CD14-positive monocyte (primary cell): Measurements from ENCODE around the gene PMS2. TPM values are rescaled to one million over a fixed set of nuclear protein-coding genes. Genes with fewer than 3 reads are reported as not detected.

ENCODE experiments used
- DNase-seq, 3 donors: peaks; one replicate each; pipeline ENCODE4 v3.0.0-alpha.2; 2011 to 2022
- H2AFZ ChIP-seq: 2 replicates; pipeline ENCODE4 v1.6.0; 2012; ENCODE audit warnings: mild to moderate bottlenecking, low read depth, low read length, inconsistent platforms; ENCODE audit not compliant: insufficient read depth, poor library complexity, severe bottlenecking
- H3K27ac ChIP-seq, 2 donors: 1 replicate in 1 of 2; 2 replicates in 1 of 2; pipeline ENCODE4 v1.5.1; 2012 to 2013; ENCODE audit warnings: low read length in 2 of 2, control low read depth in 1 of 2, inconsistent platforms in 1 of 2, low read depth in 1 of 2, mild to moderate bottlenecking in 1 of 2
- H3K27me3 ChIP-seq, 2 donors: one replicate each; pipeline versions ENCODE4 v1.6.0 to v1.6.1; 2011 to 2013; ENCODE audit warnings: low read length in 2 of 2; ENCODE audit not compliant: control insufficient read depth in 2 of 2, insufficient read depth in 2 of 2
- H3K36me3 ChIP-seq, 2 donors: replicated peaks in 1 of 2; 1 replicate in 1 of 2; 2 replicates in 1 of 2; pipeline versions ENCODE4 v1.5.1 to v1.6.1; 2012 to 2013; ENCODE audit warnings: low read length in 2 of 2, control low read depth in 1 of 2, inconsistent platforms in 1 of 2, mild to moderate bottlenecking in 1 of 2; ENCODE audit not compliant: insufficient read depth in 2 of 2, control insufficient read depth in 1 of 2
- H3K4me1 ChIP-seq, 2 donors: 1 replicate in 1 of 2; 2 replicates in 1 of 2; pipeline versions ENCODE4 v1.5.1 to v1.6.1; 2012 to 2013; ENCODE audit warnings: low read length in 2 of 2, control low read depth in 1 of 2, inconsistent platforms in 1 of 2, mild to moderate bottlenecking in 1 of 2, moderate library complexity in 1 of 2; ENCODE audit not compliant: insufficient read depth in 2 of 2, control insufficient read depth in 1 of 2
- H3K4me2 ChIP-seq: replicated peaks from 2 replicates; pipeline ENCODE3; 2012; ENCODE audit warnings: low read length, moderate library complexity, mild to moderate bottlenecking; ENCODE audit not compliant: poor library complexity, severe bottlenecking; ENCODE audit errors: extremely low read depth
- H3K4me3 ChIP-seq, 3 experiments: fragments of 200-600 bp in 1 of 3; sonication (generic) in 1 of 3; replicated peaks in 1 of 3; 1 replicate in 2 of 3; 2 replicates in 1 of 3; pipeline ENCODE4 v1.5.1; 2011 to 2013; ENCODE audit warnings: low read length in 3 of 3, mild to moderate bottlenecking in 3 of 3, control low read depth in 2 of 3, low read depth in 2 of 3, inconsistent platforms in 1 of 3, moderate library complexity in 1 of 3
- H3K79me2 ChIP-seq: 2 replicates; pipeline ENCODE4 v1.6.0; 2012; ENCODE audit warnings: mild to moderate bottlenecking, control low read depth, inconsistent platforms, low read length, moderate library complexity; ENCODE audit not compliant: insufficient read depth
- H3K9ac ChIP-seq: 2 replicates; pipeline ENCODE4 v1.6.0; 2017; ENCODE audit warnings: low read length, mild to moderate bottlenecking; ENCODE audit not compliant: insufficient read depth, poor library complexity, severe bottlenecking
- H3K9me3 ChIP-seq, 2 donors: replicated peaks in 1 of 2; 1 replicate in 1 of 2; 2 replicates in 1 of 2; pipeline versions ENCODE4 v1.5.1 to v1.6.1; 2012 to 2013; ENCODE audit warnings: low read length in 2 of 2, control low read depth in 1 of 2; ENCODE audit not compliant: control insufficient read depth in 1 of 2, insufficient read depth in 1 of 2
- H4K20me1 ChIP-seq: 2 replicates; pipeline ENCODE4 v1.6.0; 2012; ENCODE audit warnings: mild to moderate bottlenecking, low read length, control low read depth, moderate library complexity; ENCODE audit not compliant: insufficient read depth
- H3K27ac Mint-ChIP-seq, 7 donors: one replicate each; pipeline ENCODE4 v1.8.0; 2020; ENCODE audit warnings: mild to moderate bottlenecking in 7 of 7, mixed read lengths in 7 of 7, moderate library complexity in 6 of 7, inconsistent platforms in 2 of 7
- H3K27me3 Mint-ChIP-seq, 3 donors: one replicate each; pipeline ENCODE4 v1.8.0; 2021 to 2022; ENCODE audit warnings: low read depth in 3 of 3, mild to moderate bottlenecking in 3 of 3, mixed read lengths in 3 of 3, moderate library complexity in 3 of 3, inconsistent platforms in 1 of 3
- H3K36me3 Mint-ChIP-seq, 2 donors: one replicate each; pipeline ENCODE4 v1.8.0; 2020; ENCODE audit warnings: mixed read lengths in 2 of 2, inconsistent platforms in 1 of 2, mild to moderate bottlenecking in 1 of 2
- H3K4me1 Mint-ChIP-seq: one replicate; pipeline ENCODE4 v1.8.0; 2020; ENCODE audit warnings: mild to moderate bottlenecking, mixed read lengths
- H3K4me3 Mint-ChIP-seq, 2 donors: one replicate each; pipeline ENCODE4 v1.8.0; 2020; ENCODE audit warnings: mild to moderate bottlenecking in 2 of 2, mixed read lengths in 2 of 2, moderate library complexity in 1 of 2
- H3K9me3 Mint-ChIP-seq, 7 donors: one replicate each; pipeline ENCODE4 v1.8.0; 2020 to 2022; ENCODE audit warnings: mixed read lengths in 7 of 7, mild to moderate bottlenecking in 6 of 7, moderate library complexity in 6 of 7, inconsistent platforms in 2 of 7
- WGBS: methylation state at CpG from one replicate; pipeline ENCODE4 v1.1.5; 2013; ENCODE audit warnings: missing lambda C conversion rate; ENCODE audit not compliant: insufficient coverage; 5-methylcytosine and 5-hydroxymethylcytosine counted together
- intact Hi-C, 2 donors: fragments of 100-400 bp; cut with micrococcal nuclease; formaldehyde crosslinking; loops; one replicate each; pipeline versions ENCODE4 v1.15.0 to v1.15.1; 2023
- polyA plus RNA-seq, 3 donors: library from polyadenylated mRNA; depleted of rRNA in 1 of 3; unstranded in 2 of 3; stranded (reverse) in 1 of 3; fragments of 300-500 nt in 2 of 3; fragments of >200 nt in 1 of 3; fragmentation: Illumina TruSeq in 2 of 3; gene quantifications; 1 replicate in 2 of 3; 2 replicates in 1 of 3; pipeline ENCODE4 v1.2.3, GENCODE V29; 2012 to 2021
- TF ChIP-seq, protein P1 (sequence below): fragments of 200-600 bp; IDR thresholded peaks from one replicate; pipeline ENCODE4 v1.8.0; 2022; ENCODE audit warnings: antibody characterized with exemption, mild to moderate bottlenecking

Gene PMS2
- polyA plus RNA-seq, 3 donors: 3.8 to 5.1 (median 4.8) TPM

DNA sequence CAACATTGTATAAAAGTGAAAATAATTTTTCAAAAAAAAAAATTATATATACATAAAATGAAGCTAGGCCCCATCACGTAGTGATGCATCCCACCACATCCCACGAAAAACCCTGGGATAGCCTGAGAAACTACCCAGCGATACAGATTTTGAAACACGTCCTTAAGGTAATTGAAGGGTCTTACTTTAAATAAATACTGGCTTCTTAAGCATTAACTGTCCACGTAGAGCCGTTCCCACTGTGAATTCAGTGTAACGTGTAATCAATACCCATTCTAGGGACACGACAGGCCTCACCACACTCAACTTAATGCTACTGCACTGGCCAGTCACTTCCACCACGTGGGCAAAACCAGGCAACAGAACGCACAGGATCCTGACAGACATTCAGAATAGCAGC lies 26.3 kb upstream of the PMS2 start:
- Histone ChIP-seq H3K9me3 (no peaks in the 10 kb centered on the region), H3K4me1 (no peaks in the 10 kb centered on the region), H3K79me2 (peaks cover 11% of the 10 kb centered on the region), H3K27me3 (no peaks in the 10 kb centered on the region), H3K9ac (no peak overlapping the region), H3K36me3 (peaks cover 69 to 95% of the 10 kb centered on the region in 2 donors), H2AFZ (no peak overlapping the region), H3K27ac (no peak overlapping the region), H4K20me1 (no peaks in the 10 kb centered on the region), H3K4me3 (no peak overlapping the region), H3K4me2 (no peak overlapping the region)
- TF ChIP-seq, protein P1, sequence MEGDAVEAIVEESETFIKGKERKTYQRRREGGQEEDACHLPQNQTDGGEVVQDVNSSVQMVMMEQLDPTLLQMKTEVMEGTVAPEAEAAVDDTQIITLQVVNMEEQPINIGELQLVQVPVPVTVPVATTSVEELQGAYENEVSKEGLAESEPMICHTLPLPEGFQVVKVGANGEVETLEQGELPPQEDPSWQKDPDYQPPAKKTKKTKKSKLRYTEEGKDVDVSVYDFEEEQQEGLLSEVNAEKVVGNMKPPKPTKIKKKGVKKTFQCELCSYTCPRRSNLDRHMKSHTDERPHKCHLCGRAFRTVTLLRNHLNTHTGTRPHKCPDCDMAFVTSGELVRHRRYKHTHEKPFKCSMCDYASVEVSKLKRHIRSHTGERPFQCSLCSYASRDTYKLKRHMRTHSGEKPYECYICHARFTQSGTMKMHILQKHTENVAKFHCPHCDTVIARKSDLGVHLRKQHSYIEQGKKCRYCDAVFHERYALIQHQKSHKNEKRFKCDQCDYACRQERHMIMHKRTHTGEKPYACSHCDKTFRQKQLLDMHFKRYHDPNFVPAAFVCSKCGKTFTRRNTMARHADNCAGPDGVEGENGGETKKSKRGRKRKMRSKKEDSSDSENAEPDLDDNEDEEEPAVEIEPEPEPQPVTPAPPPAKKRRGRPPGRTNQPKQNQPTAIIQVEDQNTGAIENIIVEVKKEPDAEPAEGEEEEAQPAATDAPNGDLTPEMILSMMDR: no peak
- Mint-ChIP-seq H3K36me3 (peaks cover 73 to 92% of the 10 kb centered on the region in 2 donors), H3K4me3 (no peak overlapping the region), H3K9me3 (no peaks in the 10 kb centered on the region), H3K4me1 (peaks cover 2% of the 10 kb centered on the region), H3K27ac (no peak overlapping the region), H3K27me3 (peaks cover 0 to 2% (median 0%) of the 10 kb centered on the region in 3 donors)
- WGBS: 99% methylated on average over 9 of the region's 10 CpGs
- intact Hi-C loops: no loop called here
- DNase-seq: no peak

DNA sequence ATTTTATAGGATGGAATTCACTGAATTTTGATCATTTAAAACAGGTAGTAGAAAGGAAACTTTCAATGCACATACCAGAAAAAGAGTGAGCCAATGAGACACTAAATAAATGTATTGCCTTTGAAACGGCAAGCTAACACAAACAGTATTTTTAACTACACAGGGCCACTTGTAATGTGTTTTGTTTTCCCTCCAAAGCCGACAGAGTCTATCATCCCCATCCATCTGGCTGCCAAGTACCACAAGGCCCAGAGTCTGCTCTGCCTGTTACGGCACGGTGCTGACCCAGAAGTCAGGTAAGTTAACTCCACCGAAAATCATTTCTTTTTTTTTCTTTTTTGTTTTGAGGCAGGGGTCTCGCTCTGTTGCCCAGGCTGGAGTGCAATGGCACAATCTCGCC lies 23.8 kb upstream of the PMS2 start:
- Mint-ChIP-seq H3K4me1 (peaks cover 14% of the 10 kb centered on the region), H3K36me3 (peaks cover 73 to 91% of the 10 kb centered on the region in 2 donors), H3K4me3 (no peak overlapping the region), H3K9me3 (no peaks in the 10 kb centered on the region), H3K27ac (peak overlapping the region in 2 of 7 donors; percentile 37 to 59), H3K27me3 (no peaks in the 10 kb centered on the region)
- peaks cover 3 to 5% of the 10 kb centered on the region in 2 donors for H3K4me1 ChIP-seq
- TF ChIP-seq, protein P1: no peak
- peaks cover 62 to 96% of the 10 kb centered on the region in 2 donors for H3K36me3 ChIP-seq
- WGBS: 90% methylated on average over 2 of the region's 7 CpGs
- no peak overlapping the region for H3K9ac ChIP-seq
- H4K20me1 ChIP-seq: no peaks in the 10 kb centered on the region
- no peak for DNase-seq
- H3K4me3 ChIP-seq: no peak overlapping the region
- no peak overlapping the region for H3K27ac ChIP-seq
- H3K4me2 ChIP-seq: no peak overlapping the region
- H3K27me3 ChIP-seq: no peaks in the 10 kb centered on the region
- H3K79me2 ChIP-seq: peaks cover 14% of the 10 kb centered on the region
- no peaks in the 10 kb centered on the region for H3K9me3 ChIP-seq
- intact Hi-C loops: no loop called here
- no peak overlapping the region for H2AFZ ChIP-seq
